GM06990 (cell line): ENCODE data around the gene PTPRE.

ENCODE experiments used
- DNase-seq: peaks from one replicate; pipeline ENCODE4 v3.0.0-alpha.2; 2011; ENCODE audit not compliant: insufficient read length; ENCODE audit errors: extremely low read depth
- H3K27me3 ChIP-seq: replicated peaks from 2 replicates; pipeline ENCODE4 v1.6.0; 2011; ENCODE audit warnings: low read length; ENCODE audit not compliant: control insufficient read depth, insufficient read depth
- H3K36me3 ChIP-seq: 2 replicates; pipeline ENCODE4 v1.5.1; 2011; ENCODE audit warnings: low read length; ENCODE audit not compliant: control insufficient read depth, insufficient read depth
- H3K4me3 ChIP-seq: replicated peaks from 2 replicates; pipeline ENCODE4 v1.5.1; 2011; ENCODE audit warnings: low read depth, mild to moderate bottlenecking, control low read depth, low read length
- TF ChIP-seq, protein P1 (sequence below): IDR thresholded peaks from 2 replicates; pipeline ENCODE4 v1.5.1; 2011; ENCODE audit warnings: low read length, control low read depth, mild to moderate bottlenecking, inconsistent platforms; ENCODE audit not compliant: insufficient read depth, poor library complexity, severe bottlenecking

Gene PTPRE

DNA sequence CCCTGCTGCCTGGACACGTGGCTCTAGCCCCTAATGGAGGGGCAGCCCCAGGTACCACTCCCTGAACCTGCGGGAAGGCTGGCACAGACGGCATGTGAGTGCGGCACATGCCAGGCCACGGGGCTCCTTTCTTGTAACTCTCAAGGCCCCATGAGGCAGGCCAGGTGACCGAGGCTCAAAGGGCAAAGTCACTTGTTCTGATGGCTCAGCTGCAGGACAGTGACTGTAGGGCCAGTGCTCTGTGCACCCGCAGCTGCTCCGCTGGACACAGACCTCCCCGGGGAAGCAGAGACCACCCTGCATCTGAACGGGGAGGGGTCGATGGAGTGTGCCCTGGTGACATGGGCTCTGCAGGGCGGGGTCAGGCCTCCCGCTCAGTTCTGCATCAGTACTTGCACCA is 55.3 kb downstream of the PTPRE start:
- TF ChIP-seq, protein P1, sequence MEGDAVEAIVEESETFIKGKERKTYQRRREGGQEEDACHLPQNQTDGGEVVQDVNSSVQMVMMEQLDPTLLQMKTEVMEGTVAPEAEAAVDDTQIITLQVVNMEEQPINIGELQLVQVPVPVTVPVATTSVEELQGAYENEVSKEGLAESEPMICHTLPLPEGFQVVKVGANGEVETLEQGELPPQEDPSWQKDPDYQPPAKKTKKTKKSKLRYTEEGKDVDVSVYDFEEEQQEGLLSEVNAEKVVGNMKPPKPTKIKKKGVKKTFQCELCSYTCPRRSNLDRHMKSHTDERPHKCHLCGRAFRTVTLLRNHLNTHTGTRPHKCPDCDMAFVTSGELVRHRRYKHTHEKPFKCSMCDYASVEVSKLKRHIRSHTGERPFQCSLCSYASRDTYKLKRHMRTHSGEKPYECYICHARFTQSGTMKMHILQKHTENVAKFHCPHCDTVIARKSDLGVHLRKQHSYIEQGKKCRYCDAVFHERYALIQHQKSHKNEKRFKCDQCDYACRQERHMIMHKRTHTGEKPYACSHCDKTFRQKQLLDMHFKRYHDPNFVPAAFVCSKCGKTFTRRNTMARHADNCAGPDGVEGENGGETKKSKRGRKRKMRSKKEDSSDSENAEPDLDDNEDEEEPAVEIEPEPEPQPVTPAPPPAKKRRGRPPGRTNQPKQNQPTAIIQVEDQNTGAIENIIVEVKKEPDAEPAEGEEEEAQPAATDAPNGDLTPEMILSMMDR: no peak
- H3K36me3 ChIP-seq: no peaks in the 10 kb centered on the region
- peaks cover 1% of the 10 kb centered on the region for H3K27me3 ChIP-seq
- no peak overlapping the region for H3K4me3 ChIP-seq
- no peak for DNase-seq

DNA sequence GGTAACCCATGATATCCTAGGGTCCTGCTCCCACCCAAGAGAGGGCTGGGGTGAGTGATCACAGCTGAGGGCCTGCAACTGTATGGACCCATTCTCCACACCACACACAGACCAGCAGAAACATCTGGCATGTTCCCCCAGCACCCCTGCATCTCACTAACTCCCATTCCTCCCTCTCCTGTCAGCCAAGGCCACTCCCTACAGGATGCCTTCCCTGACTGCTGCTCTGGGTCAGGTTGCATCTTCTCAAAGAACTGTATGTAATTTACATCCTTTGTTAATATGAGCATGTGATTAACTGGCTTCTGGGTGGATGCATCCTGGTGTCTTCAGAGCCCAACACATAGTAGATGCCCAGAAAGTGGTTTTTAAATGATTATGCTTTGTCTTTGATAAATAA is 56.2 kb downstream of the PTPRE start:
- DNase-seq: no peak
- no peak overlapping the region for H3K4me3 ChIP-seq
- TF ChIP-seq, protein P1: no peak
- no peaks in the 10 kb centered on the region for H3K36me3 ChIP-seq
- peaks cover 1% of the 10 kb centered on the region for H3K27me3 ChIP-seq

DNA sequence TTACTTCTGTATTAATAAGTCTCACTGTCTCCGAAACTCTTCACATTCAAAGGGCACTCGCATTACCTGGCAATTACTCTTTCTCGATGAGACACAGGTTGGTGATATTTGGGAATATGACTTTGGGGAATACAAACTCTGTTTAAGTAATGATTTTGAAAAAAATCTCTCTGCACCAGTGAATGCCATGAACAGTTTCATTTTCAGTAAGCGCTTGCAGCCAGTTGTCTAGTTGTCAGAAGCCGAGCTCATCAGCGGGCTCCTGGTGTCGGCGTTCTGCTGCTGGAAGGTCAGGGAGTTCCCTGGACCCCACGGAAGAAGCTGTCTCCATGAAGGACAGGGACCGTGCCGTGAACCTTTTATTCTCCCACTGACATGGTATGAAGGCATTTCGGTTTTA is 57.7 kb downstream of the PTPRE start:
- no peaks in the 10 kb centered on the region for H3K36me3 ChIP-seq
- peaks cover 1% of the 10 kb centered on the region for H3K27me3 ChIP-seq
- TF ChIP-seq, protein P1: no peak
- H3K4me3 ChIP-seq: no peak overlapping the region
- DNase-seq: no peak

DNA sequence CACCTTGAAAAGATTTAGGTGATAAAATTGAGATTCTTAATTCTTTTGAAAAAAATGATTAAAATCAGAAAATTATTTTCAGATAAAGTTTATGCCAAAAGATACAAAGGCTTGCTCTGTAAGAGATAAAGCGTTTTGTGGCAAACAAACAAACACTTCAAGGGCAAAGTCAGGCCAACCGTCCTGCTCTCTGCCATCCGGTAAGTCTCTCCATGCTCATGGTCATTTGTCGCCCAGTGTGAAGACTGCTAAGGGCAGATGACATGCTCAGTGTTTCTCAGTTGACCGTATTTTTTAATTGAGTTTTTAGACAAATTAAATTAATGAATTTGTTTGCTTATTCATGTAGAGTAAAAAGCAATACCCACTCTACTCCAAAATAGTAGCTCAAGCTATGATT is 60.0 kb downstream of the PTPRE start:
- DNase-seq: no peak

DNA sequence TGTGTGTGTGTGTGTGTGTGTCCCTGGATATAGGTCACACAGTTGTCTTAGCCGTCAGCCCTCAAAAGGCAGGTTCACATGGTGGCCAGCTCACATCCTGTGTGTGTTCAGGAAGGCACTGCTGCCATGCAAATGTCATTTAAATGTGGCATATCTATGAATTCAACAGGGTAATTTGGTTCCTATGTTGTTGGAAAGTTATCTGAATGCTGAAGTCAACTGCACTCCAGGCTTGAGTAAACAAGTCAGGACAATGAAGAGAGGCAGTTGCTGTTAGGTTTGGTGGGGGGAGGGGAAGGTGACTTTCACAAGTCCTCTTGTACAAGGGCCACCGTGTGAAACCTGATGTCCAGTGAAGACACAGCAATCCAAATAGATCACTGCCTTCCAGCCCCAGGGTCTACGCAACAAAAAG is 61.1 kb downstream of the PTPRE start:
- Histone ChIP-seq H3K36me3 (no peaks in the 10 kb centered on the region), H3K27me3 (no peaks in the 10 kb centered on the region; the same call in 1 of the 2 replicates), H3K4me3 (no peak overlapping the region)
- DNase-seq: no peak
- TF ChIP-seq, protein P1: no peak

More for the DNA sequence above, 60.0 kb downstream of the PTPRE start:
- Histone ChIP-seq H3K36me3 (no peaks in the 10 kb centered on the region), H3K4me3 (no peak overlapping the region), H3K27me3 (no peaks in the 10 kb centered on the region; the same call in 1 of the 2 replicates)
- TF ChIP-seq, protein P1: no peak

DNA sequence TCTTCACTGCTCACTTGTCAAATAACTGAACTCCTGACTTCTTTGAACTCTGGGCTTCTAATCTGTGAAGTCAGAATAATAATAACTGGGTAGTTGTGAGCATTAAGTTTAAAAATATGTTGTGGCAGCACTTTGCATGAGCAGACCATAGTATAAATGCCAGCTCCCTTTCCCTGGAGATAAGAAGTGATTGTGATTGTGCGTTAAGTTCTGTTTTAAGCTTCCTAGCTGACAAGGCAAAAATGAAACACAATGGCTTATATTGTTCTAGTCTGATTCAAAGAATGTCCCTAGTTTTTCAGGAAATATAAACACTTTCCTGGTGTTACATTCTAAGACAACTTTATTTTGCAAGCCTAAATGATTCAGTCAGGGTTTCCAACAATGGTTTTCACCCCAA is 61.8 kb downstream of the PTPRE start:
- DNase-seq: no peak
- Histone ChIP-seq H3K27me3 (no peaks in the 10 kb centered on the region; the same call in 1 of the 2 replicates), H3K4me3 (no peak overlapping the region), H3K36me3 (no peaks in the 10 kb centered on the region)
- TF ChIP-seq, protein P1: no peak
